NCI-H2081 treated with DMSO at 0.1 percent for 48 hours (cell line): ENCODE data around the gene SIK2.
A peak's percentile ranks its signal among the peaks of the same experiment; 100 is the strongest.
"Not testable (repeated sequence)": the region's sequence is repeated elsewhere in the genome, so short reads cannot be mapped to it uniquely, and the experiment has no call there.

Source experiments
- DNase-seq: peaks from one replicate; lab custom pipeline; 2025; lab: John Stamatoyannopoulos, UW

The SIK2 gene

DNA sequence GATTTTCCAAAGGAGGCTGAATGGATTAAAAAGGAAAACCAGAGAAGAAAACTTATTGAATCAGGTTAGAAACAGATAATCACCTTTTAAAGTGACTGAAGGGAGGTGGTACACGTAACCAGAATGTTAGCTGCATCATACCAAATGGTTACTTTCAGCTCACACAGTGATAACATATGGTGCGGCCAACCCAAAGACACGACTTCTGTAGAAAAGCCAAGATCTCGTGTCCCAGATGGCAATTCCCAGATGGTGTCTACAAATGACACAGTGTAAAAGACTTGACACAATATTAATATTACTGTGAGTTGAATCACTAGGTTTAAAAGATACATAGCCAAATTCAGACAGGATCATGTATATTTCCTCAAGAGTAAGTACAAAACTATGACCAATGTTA lies 158.8 kb downstream of the SIK2 start:
- DNase-seq: no peak

DNA sequence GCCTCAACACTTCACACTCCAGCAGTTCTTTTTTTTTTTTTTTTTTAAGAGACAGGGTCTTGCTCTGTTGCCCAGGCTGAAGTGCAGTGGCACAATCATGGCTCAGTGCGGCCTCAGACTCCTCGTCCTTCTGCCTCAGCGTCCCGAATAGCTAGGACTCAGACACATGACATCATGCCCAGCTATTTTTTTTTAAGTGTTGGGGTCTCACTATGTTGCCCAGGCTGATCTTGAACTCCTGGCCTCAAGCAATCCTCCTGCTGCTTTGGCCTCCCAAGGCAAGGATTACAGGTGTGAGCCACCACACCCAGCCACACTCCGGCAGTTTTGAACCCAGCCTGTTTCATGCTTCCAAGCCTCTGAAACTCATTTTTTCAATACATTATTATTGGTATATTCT lies 160.3 kb downstream of the SIK2 start:
- DNase-seq: no peak

DNA sequence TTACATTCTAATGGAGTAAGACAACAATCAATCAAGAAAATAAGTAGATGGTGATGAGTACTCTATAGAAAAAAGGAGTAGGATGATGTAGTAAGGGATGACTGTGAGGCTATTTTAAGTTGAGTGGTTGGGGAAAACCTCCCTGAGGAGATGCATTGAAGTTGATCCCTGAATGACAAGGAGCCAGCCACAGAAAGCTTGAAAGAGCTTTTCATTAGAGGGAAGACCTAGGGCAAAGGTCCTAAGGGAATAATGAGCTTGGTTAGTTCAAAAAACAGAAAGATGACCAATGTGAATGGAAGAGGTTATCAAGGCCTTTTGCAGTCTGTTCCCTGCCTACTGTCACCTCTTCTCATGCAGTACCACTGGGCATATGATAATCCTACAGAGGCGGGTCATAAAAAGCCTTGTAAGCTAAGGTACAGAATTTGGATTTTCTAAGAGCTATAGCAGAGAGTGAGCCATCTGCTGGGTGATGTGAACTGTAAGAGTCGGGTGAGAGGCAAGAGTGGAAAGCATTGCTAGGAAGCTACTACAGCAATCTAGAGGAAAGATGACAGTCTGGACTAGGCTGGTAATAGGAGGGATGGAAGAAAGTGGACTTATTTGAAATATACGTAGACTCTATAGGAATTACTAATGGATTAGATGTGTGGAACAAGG lies 160.9 kb downstream of the SIK2 start:
- DNase-seq: no peak

DNA sequence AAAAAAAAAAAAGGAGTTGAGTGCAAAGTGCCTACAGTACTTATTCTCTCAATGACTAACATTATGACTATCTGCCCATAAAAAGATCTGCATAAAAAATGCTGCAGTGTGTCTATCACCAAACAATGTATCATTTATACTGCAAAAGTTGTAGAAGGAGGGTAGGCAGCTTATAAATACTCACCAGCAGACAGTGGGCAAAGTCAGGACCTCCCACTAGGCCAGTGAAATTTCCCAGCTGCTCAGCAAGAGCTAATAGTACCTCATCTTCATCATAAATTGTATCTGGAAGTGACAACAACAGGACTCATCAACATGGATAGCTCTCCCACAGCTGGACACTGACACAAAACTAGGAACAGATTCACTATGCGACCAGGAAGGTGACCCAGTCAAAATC lies 162.4 kb downstream of the SIK2 start:
- DNase-seq: no peak

DNA sequence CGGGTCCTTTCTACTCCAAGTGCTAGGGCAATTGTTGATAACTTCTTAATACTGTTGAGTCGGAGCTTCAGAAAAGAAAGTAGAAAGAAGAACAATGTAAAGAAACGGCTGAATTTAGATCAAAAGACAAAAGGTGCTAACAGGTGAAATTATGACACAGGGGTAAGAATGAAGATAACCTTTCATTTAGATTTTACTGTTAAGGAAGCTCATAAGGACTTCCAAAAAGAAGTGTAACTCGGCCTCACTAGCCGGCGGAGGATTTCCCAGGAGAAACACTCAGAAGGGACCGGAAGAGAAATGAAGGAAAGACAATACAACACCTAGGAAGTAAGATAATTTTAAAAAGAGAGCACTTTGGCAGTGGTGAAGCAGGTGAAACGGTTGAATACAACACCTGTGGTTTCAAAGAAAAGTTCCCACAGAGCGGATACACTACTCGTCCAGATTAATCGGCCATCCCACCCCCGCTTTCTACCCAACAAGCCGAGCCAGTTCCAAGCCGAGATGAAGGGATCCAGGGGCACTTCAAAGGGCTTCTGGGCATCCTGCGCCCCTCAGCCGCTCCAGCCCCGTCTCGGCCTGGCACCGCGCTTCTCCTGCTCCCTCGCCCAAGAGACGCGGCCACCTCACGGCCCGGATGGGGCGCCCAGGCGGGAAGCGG lies 163.2 kb downstream of the SIK2 start:
- no peak for DNase-seq

DNA sequence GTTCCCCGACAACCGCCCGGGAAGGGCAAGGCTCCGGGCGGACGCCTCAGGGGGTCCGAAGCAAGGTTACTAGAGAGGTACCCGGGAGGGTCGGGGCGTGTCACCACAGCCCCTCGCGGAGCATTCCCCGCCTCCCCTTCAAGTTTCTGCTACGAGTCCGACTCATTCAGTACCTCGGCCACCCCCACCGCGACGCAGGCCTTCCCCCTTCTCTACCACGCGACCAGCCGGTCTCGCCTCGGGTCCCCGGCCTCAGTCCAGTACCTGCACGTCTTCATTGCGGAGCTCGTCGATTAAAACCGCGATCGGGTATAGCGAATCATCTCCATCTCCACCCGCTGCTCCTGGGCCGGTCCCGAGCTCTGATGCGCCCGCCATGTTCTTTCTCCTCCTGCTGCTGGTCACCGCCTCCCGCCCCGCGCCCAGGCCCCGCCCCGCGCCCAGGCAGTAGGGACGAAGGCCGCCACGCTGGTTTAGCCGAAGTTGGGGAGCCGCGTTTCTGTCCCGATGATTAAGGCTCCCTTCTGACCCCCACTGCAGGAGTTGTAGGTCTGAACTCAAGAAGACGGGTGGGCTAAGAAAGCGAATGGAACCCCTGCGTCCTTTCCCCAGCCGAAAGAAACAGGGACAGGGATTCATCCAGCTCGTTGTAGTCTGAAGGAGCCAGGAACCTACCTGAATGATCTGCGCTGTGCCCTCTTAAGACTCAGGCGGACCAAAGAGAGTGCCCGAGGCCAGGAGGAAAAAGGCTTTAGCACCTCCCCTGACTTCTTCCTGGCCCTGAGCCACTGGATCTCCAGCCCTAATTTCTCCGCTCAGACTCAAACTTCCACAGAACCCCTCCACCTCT lies 164.0 kb downstream of the SIK2 start, which contains the start of gene PPP2R1B:
Gene PPP2R1B (minus strand): TSS at position 406 of the 850 bp plus-strand sequence. CDS start 28 bp downstream, at position 378.
- peak; percentile 28 for DNase-seq

DNA sequence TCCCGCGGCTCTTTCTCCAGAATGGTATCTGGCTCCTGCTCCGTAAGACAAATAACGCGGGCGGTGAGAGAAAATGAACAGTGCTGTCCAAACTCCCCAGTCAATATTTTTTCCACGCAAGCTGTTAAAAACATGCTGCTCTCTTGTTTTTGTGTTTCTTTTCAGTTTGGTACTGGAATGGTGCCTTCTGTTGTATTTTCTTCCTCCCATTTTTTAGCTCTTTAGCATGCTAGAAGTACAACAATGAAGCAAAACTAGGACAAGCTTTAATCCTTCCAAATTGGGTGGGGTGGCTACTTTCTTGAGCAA lies 164.5 kb downstream of the SIK2 start:
- no peak for DNase-seq

DNA sequence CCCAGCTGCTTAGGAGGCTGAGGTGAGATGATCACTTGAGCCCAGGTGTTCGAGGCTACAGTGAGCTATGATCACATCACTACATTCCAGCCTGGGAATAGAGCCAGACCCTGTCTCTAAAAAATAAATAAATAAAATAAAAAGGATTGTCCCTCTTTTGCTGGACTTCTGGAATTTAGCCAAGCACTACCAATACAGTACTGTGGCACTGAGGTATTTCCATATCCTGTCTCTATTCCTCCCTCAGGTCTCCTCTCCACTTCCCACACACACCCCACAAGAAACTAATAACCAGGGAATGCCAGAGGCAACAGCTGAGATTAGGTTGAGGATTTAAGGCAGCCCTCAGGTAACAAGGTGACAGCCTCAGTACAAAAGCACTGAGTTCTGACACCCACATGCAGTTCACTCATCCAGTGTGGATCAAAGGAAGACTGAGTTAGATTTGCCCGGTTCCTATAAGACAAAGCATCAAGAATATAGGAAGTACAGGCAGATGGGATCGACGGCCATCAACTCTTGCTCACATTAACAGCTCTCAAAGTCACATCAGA lies 168.4 kb downstream of the SIK2 start:
- DNase-seq: no peak

DNA sequence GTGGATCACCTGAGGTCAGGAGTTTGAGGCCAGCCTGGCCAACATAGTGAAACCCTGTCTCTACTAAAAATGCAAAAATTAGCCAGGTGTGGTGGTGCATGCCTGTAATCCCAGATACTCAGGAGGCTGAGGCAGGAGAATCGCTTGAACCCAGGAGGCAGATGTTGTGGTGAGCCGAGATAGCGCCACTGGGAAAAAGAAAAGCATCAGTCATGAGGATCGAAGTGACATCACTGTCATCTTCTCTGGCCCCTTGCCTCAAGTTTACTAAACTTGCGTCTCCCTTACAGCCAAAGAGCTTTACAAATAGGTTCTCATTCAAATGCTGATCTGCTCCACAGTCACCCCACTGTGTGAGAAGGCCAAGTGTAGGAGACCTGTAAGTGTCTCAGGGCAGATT lies 169.0 kb downstream of the SIK2 start:
- DNase-seq: not testable (repeated sequence)

DNA sequence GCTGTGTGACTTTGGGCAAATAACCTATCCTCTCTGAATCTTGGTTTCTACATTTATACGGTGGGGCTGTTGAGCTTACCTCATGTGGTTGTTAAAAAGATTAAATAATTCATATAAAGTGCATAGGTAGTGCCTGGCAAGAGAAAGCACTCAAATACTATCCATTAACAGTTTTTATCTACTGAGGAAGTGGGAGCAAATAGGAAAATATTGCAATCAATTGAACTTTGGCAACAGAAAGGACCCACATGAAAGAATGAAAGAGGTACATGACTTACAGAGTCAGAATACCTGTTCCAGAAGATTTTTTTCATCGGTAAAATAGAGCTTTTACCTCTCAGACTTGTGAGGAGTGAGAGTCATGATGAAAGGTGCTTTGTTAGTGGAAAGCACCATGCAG lies 170.3 kb downstream of the SIK2 start:
- no peak for DNase-seq

DNA sequence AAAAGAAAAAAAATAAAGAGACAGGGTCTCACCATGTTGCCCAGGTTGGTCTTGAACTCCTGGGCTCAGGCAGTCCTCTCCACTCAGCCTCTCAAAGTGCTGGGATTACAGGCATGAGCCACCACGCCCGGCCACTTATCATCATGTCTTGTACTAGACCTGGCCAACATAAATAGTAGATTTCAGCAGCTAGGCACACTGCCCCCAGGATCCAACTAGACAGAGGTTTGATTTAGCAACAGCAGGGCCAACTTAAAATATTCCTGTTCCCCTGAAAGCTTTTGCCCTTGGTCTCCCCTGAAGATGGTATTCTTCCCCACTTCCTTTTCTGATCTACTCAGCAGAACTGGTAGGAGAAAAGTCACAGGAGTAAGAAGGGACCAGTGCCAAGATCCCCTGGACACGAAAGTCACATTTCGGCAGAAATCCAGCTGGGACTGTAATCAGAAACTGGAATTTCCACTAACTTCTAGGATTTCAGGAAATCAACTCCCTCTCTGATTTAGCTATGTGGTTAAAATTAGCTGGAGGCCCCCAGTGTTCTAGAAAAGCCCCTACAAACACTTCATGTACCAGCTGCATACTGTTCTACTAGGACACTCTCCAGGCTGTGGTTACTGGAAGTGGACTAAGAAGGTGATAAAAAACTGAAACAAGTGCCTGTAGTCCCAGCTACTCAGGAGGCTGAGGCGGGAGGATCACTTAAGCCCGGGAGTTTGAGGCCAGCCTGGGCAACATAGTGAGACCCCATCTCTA lies 172.9 kb downstream of the SIK2 start:
- no peak for DNase-seq

DNA sequence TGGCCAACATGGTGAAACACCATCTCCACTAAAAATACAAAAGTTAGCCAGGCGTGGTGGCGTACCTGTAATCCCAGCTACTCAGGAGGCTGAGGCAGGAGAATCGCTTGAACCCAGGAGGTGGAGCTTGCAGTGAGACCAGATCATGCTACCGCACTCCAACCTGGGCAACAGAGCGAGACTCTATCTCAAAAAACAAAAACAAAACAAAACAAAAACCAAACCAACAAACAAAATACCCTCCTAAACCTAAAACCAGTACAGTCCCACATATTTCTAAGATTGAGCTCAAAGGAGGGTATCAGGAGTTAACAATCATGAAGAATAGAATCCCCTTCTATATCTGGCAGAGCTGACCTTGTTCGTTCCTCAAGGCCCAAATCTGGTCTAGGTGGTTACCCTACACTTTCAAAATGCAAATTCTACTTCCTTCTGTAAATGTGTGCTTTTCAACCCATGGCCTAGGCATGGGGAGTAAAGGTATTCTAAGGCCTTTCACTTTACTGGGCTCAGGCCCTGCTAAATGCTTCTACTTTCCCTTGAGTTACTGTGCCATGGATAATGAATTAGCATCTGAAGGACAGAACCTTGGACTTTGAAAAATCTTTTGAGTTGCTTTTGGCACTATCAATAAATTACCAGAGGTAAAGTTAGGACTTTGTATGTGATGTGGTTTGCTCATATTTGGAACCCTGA lies 174.3 kb downstream of the SIK2 start:
- no peak for DNase-seq

DNA sequence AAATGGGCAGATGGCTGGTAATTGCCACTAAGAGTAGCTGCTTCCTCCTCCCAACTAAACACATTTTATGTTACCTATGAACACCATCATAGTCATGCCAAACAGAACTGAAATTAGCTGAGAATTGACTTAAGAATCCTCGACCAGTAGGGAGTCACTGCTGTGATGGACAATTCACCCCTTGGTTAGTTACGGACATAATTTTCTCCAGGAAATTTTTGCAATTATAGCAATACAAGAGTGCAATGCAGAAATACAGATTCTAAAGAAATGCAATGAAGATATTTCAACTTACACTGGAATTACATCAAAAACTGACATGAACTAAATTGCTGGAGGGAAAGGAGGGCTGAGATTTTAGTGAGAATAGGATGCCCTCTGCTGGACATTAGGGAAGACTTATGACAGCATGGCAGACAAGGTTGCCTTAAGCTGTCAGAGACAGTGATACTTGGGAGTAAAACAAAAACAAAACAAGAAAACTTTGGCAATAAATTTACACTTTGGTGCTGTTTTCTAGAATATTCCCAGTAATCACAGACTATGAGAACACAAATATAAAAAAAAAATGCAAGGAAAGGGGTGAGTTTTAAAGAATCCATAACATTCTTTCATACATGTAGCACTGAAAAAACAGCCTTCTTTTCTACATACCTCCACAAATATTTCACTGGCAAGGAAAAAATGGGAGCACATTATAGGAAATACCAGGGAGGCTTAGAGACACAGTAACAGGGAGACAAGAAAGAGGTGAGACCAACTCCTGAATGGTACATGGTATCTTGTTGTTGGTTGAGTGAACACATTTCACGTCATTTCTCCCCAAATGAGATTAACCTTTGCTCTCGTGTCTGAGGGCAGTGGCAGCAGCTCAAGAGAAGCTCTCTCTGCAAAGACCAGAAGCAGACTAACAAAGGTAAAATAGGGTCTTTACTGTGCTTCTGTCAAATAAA lies 175.1 kb downstream of the SIK2 start:
- DNase-seq: peak; percentile 40

DNA sequence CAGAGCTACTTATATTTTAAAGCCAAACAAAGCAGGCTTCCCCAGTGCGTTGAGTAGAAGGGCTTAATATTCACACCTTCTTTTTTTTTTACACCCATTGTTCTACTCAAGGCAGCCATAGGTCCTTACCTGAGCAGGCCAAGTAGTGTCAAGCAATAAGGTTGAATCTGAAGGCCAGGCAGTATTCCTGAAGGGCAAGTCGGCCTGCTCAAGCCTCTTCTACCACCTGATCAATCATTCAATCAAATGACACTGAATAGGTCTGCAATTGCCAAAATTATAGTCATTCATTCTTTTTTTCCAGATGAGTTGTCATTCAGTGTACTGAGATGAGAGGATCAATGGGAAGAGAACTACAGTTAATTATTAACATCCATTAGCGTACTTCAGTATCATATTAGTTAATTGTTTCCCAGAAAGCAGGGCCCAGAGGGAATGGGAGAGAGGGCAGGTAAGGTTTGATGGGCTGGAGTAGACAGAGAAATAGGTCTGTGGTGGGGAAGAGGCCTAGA lies 175.9 kb downstream of the SIK2 start:
- no peak for DNase-seq

DNA sequence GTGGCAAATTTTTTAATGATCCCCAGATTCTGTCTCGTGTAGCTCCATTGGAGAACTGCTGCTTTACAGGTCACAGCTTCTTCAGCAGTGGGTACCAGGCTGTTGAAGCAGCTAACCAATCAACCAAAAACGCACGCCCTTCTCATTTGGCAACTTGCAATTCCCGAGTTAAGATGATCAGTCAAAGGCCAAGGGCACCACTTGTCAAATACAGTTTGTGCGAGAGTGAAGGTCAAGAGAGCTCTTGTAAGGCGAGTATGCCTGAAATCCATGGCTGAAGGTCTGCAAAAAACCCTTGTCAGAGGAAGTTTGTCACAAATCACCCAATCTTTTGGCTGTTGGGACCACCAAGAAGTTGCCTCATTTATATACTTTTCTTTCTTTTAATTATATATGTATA lies 176.9 kb downstream of the SIK2 start:
- no peak for DNase-seq
